Right atrium auricular region (tissue), 2 donors: ENCODE results near the gene IL6ST. TPM values are rescaled to one million over a fixed set of nuclear protein-coding genes. Genes with fewer than 3 reads are reported as not detected.

Experiments
- DNase-seq: peaks from one replicate; pipeline ENCODE4 v3.0.0-alpha.2; 2019; ENCODE audit warnings: low spot score
- H3K27ac ChIP-seq, 2 donors: fragments of 200-600 bp; sonication (generic); 1 replicate in 1 of 2; 2 replicates in 1 of 2; pipeline ENCODE4 v1.5.1; 2016 to 2019
- H3K27me3 ChIP-seq, 2 donors: fragments of 200-600 bp; sonication (generic); one replicate each; pipeline versions ENCODE4 v1.5.1 to v1.6.0; 2017 to 2019
- H3K36me3 ChIP-seq: fragments of 200-600 bp; sonication (generic); one replicate; pipeline ENCODE4 v1.5.1; 2016
- H3K4me1 ChIP-seq, 2 donors: fragments of 200-600 bp; sonication (generic); one replicate each; pipeline versions ENCODE4 v1.5.1 to v1.6.0; 2017 to 2019
- H3K4me3 ChIP-seq, 2 donors: fragments of 200-600 bp; sonication (generic); 1 replicate in 1 of 2; 2 replicates in 1 of 2; pipeline ENCODE4 v1.5.1; 2017 to 2019; ENCODE audit warnings: mild to moderate bottlenecking in 1 of 2, moderate library complexity in 1 of 2
- H3K9me3 ChIP-seq, 2 donors: fragments of 200-600 bp; sonication (generic); one replicate each; pipeline ENCODE4 v1.5.1; 2019
- total RNA-seq, 2 donors: library from RNA; depleted of rRNA; stranded (reverse); fragments of >200 nt; gene quantifications; one replicate each; pipeline ENCODE4 v1.1.0, GENCODE V29; 2016
- TF ChIP-seq, protein P1 (sequence below), 2 donors: fragments of 200-600 bp; sonication (generic); IDR thresholded peaks; one replicate each; pipeline ENCODE4 v1.5.1; 2019; ENCODE audit warnings: antibody characterized with exemption in 2 of 2

The IL6ST gene
- total RNA-seq, 2 donors from 2014 or later = 244 to 263 TPM

DNA sequence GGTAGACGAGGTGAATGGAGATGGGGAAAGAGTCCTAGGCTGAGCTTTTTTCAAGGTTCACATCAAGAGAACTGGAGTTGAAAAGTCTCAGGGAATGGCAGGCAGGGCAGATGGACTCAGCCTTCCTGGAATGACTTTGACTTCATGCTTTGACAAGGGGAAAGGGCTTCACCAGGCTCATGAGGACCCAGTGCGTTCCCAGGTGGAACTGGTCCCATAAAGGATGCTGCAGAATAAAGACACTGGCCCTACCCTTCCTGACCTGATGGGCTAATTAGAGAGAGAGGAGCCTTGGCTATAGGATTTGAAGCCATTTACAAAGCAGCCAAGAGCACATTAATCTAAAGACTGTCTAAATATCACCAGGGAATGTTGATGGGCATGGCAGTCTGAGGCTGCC lies 79.8 kb downstream of the IL6ST start:
- Histone ChIP-seq H3K27me3 (no peaks in the 10 kb centered on the region), H3K9me3 (no peaks in the 10 kb centered on the region), H3K4me3 (no peak overlapping the region), H3K36me3 (no peaks in the 10 kb centered on the region), H3K27ac (no peak overlapping the region), H3K4me1 (no peaks in the 10 kb centered on the region)
- TF ChIP-seq, protein P1, sequence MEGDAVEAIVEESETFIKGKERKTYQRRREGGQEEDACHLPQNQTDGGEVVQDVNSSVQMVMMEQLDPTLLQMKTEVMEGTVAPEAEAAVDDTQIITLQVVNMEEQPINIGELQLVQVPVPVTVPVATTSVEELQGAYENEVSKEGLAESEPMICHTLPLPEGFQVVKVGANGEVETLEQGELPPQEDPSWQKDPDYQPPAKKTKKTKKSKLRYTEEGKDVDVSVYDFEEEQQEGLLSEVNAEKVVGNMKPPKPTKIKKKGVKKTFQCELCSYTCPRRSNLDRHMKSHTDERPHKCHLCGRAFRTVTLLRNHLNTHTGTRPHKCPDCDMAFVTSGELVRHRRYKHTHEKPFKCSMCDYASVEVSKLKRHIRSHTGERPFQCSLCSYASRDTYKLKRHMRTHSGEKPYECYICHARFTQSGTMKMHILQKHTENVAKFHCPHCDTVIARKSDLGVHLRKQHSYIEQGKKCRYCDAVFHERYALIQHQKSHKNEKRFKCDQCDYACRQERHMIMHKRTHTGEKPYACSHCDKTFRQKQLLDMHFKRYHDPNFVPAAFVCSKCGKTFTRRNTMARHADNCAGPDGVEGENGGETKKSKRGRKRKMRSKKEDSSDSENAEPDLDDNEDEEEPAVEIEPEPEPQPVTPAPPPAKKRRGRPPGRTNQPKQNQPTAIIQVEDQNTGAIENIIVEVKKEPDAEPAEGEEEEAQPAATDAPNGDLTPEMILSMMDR (IDR thresholded peaks at IDR 0.05) = no peak
- DNase-seq = peak; percentile 16

DNA sequence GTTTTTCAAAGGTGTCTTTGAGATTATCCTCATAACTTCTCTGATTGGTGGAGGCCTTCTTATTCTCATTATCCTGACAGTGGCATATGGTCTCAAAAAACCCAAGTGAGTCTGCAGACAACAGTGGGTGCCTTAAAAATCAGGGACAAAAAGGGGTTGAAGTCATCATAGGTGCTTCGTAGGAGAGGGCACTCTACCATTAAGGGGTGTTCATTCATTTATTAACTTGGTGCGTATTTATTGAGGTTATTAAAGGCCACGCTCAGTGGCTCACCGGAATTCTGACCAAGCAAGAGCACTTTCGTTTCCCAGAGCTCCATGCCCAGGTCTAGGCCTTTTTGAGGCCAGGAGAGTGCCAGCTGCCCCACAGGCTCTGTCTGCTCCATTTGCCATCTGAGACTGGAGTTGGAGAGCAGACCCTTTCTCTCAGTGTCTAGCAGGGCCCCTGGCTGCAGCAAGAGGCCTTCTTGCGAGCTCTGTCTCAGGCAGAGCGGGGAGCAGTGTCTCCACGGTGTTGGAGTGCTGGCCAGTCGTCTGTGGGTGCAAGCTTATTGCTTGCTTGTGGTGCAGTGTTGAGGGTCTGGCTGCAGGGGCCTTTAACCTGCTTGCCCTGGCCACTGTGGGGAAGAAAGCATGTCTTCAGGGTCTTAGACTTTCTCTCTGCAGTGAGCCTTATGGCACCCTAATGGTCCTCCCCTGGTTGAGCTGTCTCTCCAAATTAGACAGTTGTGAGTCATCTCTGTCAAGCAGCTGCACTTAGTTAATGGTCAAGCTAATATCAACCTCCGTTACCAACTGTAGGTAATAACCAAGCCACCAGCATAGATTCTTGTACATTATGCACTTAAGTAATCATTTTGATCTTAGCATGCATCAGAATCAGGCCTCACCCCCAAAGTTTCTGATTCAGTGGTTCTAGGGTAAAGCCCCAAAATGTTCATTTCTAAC lies 81.0 kb downstream of the IL6ST start:
- TF ChIP-seq, protein P1 (IDR thresholded peaks at IDR 0.05) = no peak
- Histone ChIP-seq H3K4me3 (no peak overlapping the region), H3K9me3 (no peaks in the 10 kb centered on the region), H3K4me1 (no peaks in the 10 kb centered on the region), H3K36me3 (no peaks in the 10 kb centered on the region), H3K27me3 (no peaks in the 10 kb centered on the region), H3K27ac (no peak overlapping the region)
- DNase-seq = peak; percentile 32

DNA sequence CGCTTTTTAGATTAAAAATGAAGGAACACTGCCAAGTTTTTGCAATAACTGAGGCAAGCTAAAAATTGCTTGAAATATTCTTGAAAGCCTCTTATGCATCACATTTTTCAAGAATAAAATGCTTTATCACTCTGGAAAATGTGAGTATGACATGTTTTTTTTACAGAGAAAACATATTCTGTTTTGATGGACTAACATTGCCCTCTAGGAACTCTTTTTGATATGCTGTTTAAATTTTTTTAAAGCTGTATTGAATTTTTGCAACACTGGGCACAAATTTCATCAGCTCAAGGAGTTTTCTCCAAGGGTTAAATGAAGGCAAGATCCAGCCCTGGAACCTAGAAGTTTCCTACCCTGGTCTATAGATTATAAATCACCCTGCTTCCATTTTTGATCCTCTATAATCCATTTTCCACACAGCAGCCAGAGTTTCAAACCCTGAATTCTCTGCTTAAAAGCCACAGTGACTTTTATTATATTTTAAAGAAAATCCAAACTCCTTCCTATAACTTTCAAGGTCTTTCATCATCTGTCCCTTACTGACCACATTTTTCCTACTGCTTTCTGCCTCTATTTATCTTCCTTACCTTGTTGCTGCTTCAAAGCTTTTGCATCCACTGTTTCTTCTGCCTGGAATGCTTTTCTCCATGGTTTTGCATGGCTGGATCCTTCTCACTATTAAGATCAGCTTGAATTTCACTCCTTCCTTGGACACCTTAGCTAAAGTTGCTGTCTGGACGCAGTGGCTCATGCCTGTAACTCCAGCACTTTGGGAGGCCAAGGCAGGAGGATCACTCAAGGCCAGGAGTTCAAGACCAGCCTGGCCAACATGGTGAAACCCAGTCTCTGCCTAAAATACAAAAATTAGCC lies 82.7 kb downstream of the IL6ST start:
- DNase-seq = no peak
- H3K4me1 ChIP-seq = no peaks in the 10 kb centered on the region
- H3K9me3 ChIP-seq = no peaks in the 10 kb centered on the region
- no peak overlapping the region for H3K27ac ChIP-seq
- H3K27me3 ChIP-seq = no peaks in the 10 kb centered on the region
- TF ChIP-seq, protein P1 (IDR thresholded peaks at IDR 0.05) = no peak
- no peak overlapping the region for H3K4me3 ChIP-seq
- H3K36me3 ChIP-seq = no peaks in the 10 kb centered on the region

DNA sequence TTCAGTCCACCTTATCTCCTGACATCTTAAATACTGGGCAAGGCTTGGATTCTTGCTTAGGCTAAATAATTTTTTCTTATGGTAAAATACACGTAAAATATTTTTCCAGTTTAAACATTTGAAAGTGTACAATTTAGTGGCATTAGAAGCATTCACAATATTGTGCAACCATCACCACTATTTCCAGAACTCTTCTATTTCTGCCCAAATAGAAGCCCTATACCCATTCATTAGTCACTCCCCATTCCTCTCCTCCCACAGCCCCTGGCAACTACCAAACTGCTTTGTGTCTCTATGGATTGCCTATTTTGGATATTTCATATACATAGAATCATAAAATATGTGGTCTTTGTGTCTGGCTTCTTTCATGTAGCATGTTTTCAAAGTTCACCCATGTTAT lies 86.0 kb downstream of the IL6ST start:
- Histone ChIP-seq H3K27ac (no peak overlapping the region), H3K9me3 (no peaks in the 10 kb centered on the region), H3K4me3 (no peak overlapping the region), H3K4me1 (no peaks in the 10 kb centered on the region), H3K36me3 (no peaks in the 10 kb centered on the region), H3K27me3 (no peaks in the 10 kb centered on the region)
- TF ChIP-seq, protein P1 (IDR thresholded peaks at IDR 0.05) = no peak
- no peak for DNase-seq

DNA sequence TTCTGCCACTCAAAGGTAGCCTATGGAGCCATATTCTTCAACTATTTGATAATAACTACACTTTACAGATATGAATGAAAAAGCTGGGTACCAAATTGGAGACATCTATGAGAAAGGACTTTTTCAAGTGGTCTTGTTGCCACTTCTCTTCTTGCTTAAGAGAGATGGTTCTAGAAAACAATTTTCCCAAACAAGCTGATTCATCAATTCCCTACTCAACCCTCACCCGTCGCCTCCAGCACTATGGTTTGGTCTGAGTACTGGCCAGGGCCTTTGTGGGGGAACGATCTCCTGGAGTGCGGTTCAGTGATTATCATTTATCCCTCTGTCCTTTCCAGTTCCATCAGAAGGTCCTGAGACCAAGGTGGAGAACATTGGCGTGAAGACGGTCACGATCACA lies 86.8 kb downstream of the IL6ST start:
- Histone ChIP-seq H3K4me1 (no peaks in the 10 kb centered on the region), H3K27me3 (no peaks in the 10 kb centered on the region), H3K36me3 (no peaks in the 10 kb centered on the region), H3K4me3 (no peak overlapping the region), H3K27ac (no peak overlapping the region), H3K9me3 (no peaks in the 10 kb centered on the region)
- TF ChIP-seq, protein P1 (IDR thresholded peaks at IDR 0.05) = no peak
- DNase-seq = no peak
